HCT116 (cell line): Measurements from ENCODE around the gene TBC1D14. TPM values are rescaled to one million over a fixed set of nuclear protein-coding genes. Genes with fewer than 3 reads are reported as not detected.
A peak's percentile ranks its signal among the peaks of the same experiment; 100 is the strongest.

Source experiments
- ATAC-seq: fragments of 200-7000 bp; cut with Tn5 transposase; 2 replicates; pipeline ENCODE4 v1.9.1; 2020; ENCODE audit warnings: mild to moderate bottlenecking, moderate library complexity
- BruUV-seq: library from RNA; stranded (reverse); fragments of 400-500 nt; replicated peaks from 2 replicates; lab custom pipeline; 2021; lab: Mats Ljungman, UMichigan
- CTCF ChIA-PET: fragments of 300-600 bp; sonication (Branson Sonifier 250); formaldehyde crosslinking; loops from one replicate; lab custom pipeline; 2021; ENCODE audit warnings: antibody characterized with exemption; lab: Charles Lee
- POLR2A ChIA-PET: fragments of 300-600, 350-600 bp; sonication (Branson Sonifier 250); formaldehyde crosslinking; loops from one replicate; lab custom pipeline; 2021; ENCODE audit warnings: antibody characterized with exemption; lab: Charles Lee
- RAD21 ChIA-PET, 2 experiments: fragments of 300-600 bp; sonication (Branson Sonifier 250); formaldehyde crosslinking; loops; one replicate each; lab custom pipeline; 2023; ENCODE audit warnings: low total read pairs in 2 of 2; ENCODE audit not compliant: uncharacterized antibody in 2 of 2, unreplicated experiment in 2 of 2, low non-redundant PET in 1 of 2; lab: Charles Lee
- DNase-seq: peaks from one replicate; pipeline ENCODE4 v3.0.0-alpha.2; 2010; ENCODE audit warnings: low read depth, low spot score
- H2AFZ ChIP-seq: fragments of 200-600 bp; shearing (Covaris generic), sonication (generic); 2 replicates; pipeline ENCODE4 v1.6.1; 2017; ENCODE audit warnings: low read depth, mixed run types, mixed read lengths, antibody characterized with exemption, low read length; ENCODE audit not compliant: poor library complexity, severe bottlenecking
- H3K27ac ChIP-seq: 2 replicates; pipeline ENCODE4 v1.5.1; 2012; ENCODE audit warnings: low read depth, low read length
- H3K27me3 ChIP-seq: fragments of 200-600 bp; sonication (generic); 2 replicates; pipeline ENCODE4 v1.6.1; 2016; ENCODE audit warnings: mixed run types, low read length, mixed read lengths; ENCODE audit not compliant: insufficient read depth
- H3K36me3 ChIP-seq, 2 experiments: fragments of 200-500 bp in 1 of 2; fragments of 200-600 bp in 1 of 2; sonication (Bioruptor generic) in 1 of 2; sonication (generic) in 1 of 2; 2 replicates each; pipeline versions ENCODE4 v1.5.1 to v1.6.1; 2014 to 2016; ENCODE audit warnings: low read length in 2 of 2, inconsistent platforms in 1 of 2, mixed read lengths in 1 of 2, mixed run types in 1 of 2; ENCODE audit not compliant: insufficient read depth in 2 of 2, control insufficient read depth in 1 of 2
- H3K4me1 ChIP-seq, 2 experiments: fragments of 200-600 bp in 1 of 2; sonication (generic) in 1 of 2; 2 replicates each; pipeline versions ENCODE4 v1.5.1 to v1.6.1; 2012 to 2017; ENCODE audit warnings: low read length in 2 of 2, inconsistent platforms in 1 of 2, mild to moderate bottlenecking in 1 of 2, mixed read lengths in 1 of 2, mixed run types in 1 of 2, moderate library complexity in 1 of 2; ENCODE audit not compliant: insufficient read depth in 2 of 2, control insufficient read depth in 1 of 2
- H3K4me2 ChIP-seq: fragments of 200-600 bp; sonication (generic); 2 replicates; pipeline ENCODE4 v1.6.1; 2017; ENCODE audit warnings: mixed run types, low read length, mixed read lengths
- H3K4me3 ChIP-seq, 2 experiments: fragments of 200-600 bp in 1 of 2; sonication (generic) in 1 of 2; replicated peaks in 1 of 2; 2 replicates each; pipeline ENCODE4 v1.5.1; 2011 to 2016; ENCODE audit warnings: low read length in 2 of 2, control low read depth in 1 of 2, low read depth in 1 of 2, mild to moderate bottlenecking in 1 of 2, mixed read lengths in 1 of 2, mixed run types in 1 of 2
- H3K79me2 ChIP-seq: fragments of 200-600 bp; sonication (generic); 2 replicates; pipeline ENCODE4 v1.6.1; 2017; ENCODE audit warnings: mild to moderate bottlenecking, mixed run types, low read length, moderate library complexity, mixed read lengths; ENCODE audit not compliant: insufficient read depth
- H3K9ac ChIP-seq: fragments of 200-600 bp; sonication (generic); 2 replicates; pipeline ENCODE4 v1.6.1; 2016; ENCODE audit warnings: low read length, mixed read lengths
- H3K9me2 ChIP-seq: fragments of 200-600 bp; sonication (generic), shearing (Covaris generic); 2 replicates; pipeline ENCODE4 v1.6.1; 2017; ENCODE audit warnings: mixed run types, mild to moderate bottlenecking, moderate library complexity; ENCODE audit not compliant: insufficient read depth
- H3K9me3 ChIP-seq, 2 experiments: fragments of 200-500 bp in 1 of 2; fragments of 200-600 bp in 1 of 2; sonication (Bioruptor generic) in 1 of 2; sonication (generic) in 1 of 2; 2 replicates each; pipeline ENCODE4 v1.6.1; 2014 to 2017; ENCODE audit warnings: low read length in 2 of 2, mixed read lengths in 2 of 2, inconsistent platforms in 1 of 2, low read depth in 1 of 2, mild to moderate bottlenecking in 1 of 2, mixed run types in 1 of 2, moderate library complexity in 1 of 2; ENCODE audit not compliant: control insufficient read depth in 1 of 2, insufficient read depth in 1 of 2
- H4K20me1 ChIP-seq: fragments of 200-600 bp; sonication (generic), shearing (Covaris generic); 2 replicates; pipeline ENCODE4 v1.6.1; 2017; ENCODE audit warnings: mixed run types, mild to moderate bottlenecking, moderate library complexity; ENCODE audit not compliant: insufficient read depth
- CBX3 ChIP-seq: IDR thresholded peaks from 2 replicates; pipeline ENCODE4 v1.6.1; 2012; ENCODE audit warnings: low read depth
- CEBPB ChIP-seq: IDR thresholded peaks from 2 replicates; pipeline ENCODE4 v1.6.1; 2012; ENCODE audit warnings: low read depth
- ELF1 ChIP-seq: IDR thresholded peaks from 2 replicates; pipeline ENCODE4 v1.6.1; 2012; ENCODE audit warnings: low read depth, borderline replicate concordance
- EZH2 ChIP-seq: fragments of 200-600 bp; sonication (generic); IDR thresholded peaks from 2 replicates; pipeline ENCODE4 v1.6.1; 2017; ENCODE audit warnings: antibody characterized with exemption, mixed run types
- EZH2phosphoT487 ChIP-seq: fragments of 200-600 bp; IDR thresholded peaks from 2 replicates; pipeline ENCODE4 v1.6.1; 2018; ENCODE audit warnings: antibody characterized with exemption, borderline replicate concordance
- FOSL1 ChIP-seq: IDR thresholded peaks from 2 replicates; pipeline ENCODE4 v1.6.1; 2012; ENCODE audit warnings: low read depth
- JUND ChIP-seq: IDR thresholded peaks from 2 replicates; pipeline ENCODE4 v1.6.1; 2012
- MAX ChIP-seq: IDR thresholded peaks from 2 replicates; pipeline ENCODE4 v1.6.1; 2012
- POLR2A ChIP-seq: IDR thresholded peaks from 2 replicates; pipeline ENCODE4 v1.7.0; 2011; ENCODE audit warnings: borderline replicate concordance; ENCODE audit not compliant: insufficient read depth, insufficient read length; ENCODE audit errors: extremely low read depth
- POLR2AphosphoS5 ChIP-seq: IDR thresholded peaks from 2 replicates; pipeline ENCODE4 v1.6.1; 2011; ENCODE audit warnings: mild to moderate bottlenecking, low read depth, low read length, moderate library complexity
- RAD21 ChIP-seq: IDR thresholded peaks from 2 replicates; pipeline ENCODE4 v1.6.1; 2012; ENCODE audit warnings: low read depth, mild to moderate bottlenecking
- REST ChIP-seq: IDR thresholded peaks from 2 replicates; pipeline ENCODE4 v1.6.1; 2012; ENCODE audit warnings: low read depth
- SIN3A ChIP-seq: IDR thresholded peaks from 2 replicates; pipeline ENCODE4 v1.6.1; 2012; ENCODE audit warnings: low read depth
- SP1 ChIP-seq: IDR thresholded peaks from 2 replicates; pipeline ENCODE4 v1.6.1; 2012; ENCODE audit warnings: low read depth
- TCF7L2 ChIP-seq: IDR thresholded peaks from 2 replicates; pipeline ENCODE4 v1.7.0; 2011; ENCODE audit warnings: borderline replicate concordance, inconsistent platforms; ENCODE audit not compliant: insufficient read depth, insufficient read length; ENCODE audit errors: extremely low read depth
- ZFX ChIP-seq: fragments of 450-650 bp; IDR thresholded peaks from 2 replicates; pipeline ENCODE4 v1.6.1; 2017
- intact Hi-C: fragments of 100-400 bp; cut with micrococcal nuclease; formaldehyde crosslinking; loops from 2 replicates; pipeline ENCODE4 v1.10.0; 2022
- total RNA-seq: library from RNA; stranded (reverse); gene quantifications from one replicate; pipeline ENCODE4 v1.2.1, GENCODE V29; 2021; ENCODE audit not compliant: unreplicated experiment

TBC1D14 gene
- total RNA-seq, 1 experiment from 2014 or later: 62.9 TPM

- TF ChIP-seq REST: no peak
These were observed 32.2 kb downstream of the TBC1D14 start (continued) for GRCh38 chr4:6941796-6942195.

GRCh38 chr4:6942238-6942800 lies 32.7 kb downstream of the TBC1D14 start:
- H3K4me3 ChIP-seq: peak overlapping the region; percentile 30 to 49
- no peaks in the 10 kb centered on the region for H3K9me3 ChIP-seq
- no peak overlapping the region for H2AFZ ChIP-seq
- H3K4me2 ChIP-seq: peak overlapping the region; percentile 83
- no peaks in the 10 kb centered on the region for H3K27me3 ChIP-seq
- H3K4me1 ChIP-seq: peaks cover 31 to 38% of the 10 kb centered on the region in 2 experiments
- CTCF ChIA-PET: no interaction called here
- POLR2A ChIA-PET: interaction anchor here (0.9 kb wide), 1 partner anchor 25 kb away, joined by 3 read pairs; no protein-coding TSS in a partner anchor
- peaks cover 14% of the 10 kb centered on the region; the same call in 1 of the 2 replicates for H3K79me2 ChIP-seq
- BruUV-seq: no TSS peak
- H3K9ac ChIP-seq: peak overlapping the region; percentile 52
- H3K27ac ChIP-seq: peak overlapping the region; percentile 80
- no peaks in the 10 kb centered on the region for H3K36me3 ChIP-seq
- no peaks in the 10 kb centered on the region for H4K20me1 ChIP-seq
- ATAC-seq (peak; percentile 69), DNase-seq (peak; percentile 32)
- no peaks in the 10 kb centered on the region for H3K9me2 ChIP-seq
- intact Hi-C loops: no loop called here
- RAD21 ChIA-PET: no interaction called here
- TF ChIP-seq SP1 (peak; percentile 30), CBX3 (no peak), EZH2phosphoT487 (no peak), ZFX (no peak), ELF1 (no peak), SIN3A (no peak), FOSL1 (peak; percentile 77), POLR2AphosphoS5 (no peak), EZH2 (no peak), TCF7L2 (no peak), MAX (no peak), REST (no peak), RAD21 (no peak; the same call in 1 of the 2 replicates), POLR2A (no peak), JUND (peak; percentile 73; the same call in 1 of the 2 replicates), CEBPB (peak; percentile 83)
